GM19397 (cell line): ENCODE data around the gene DIDO1.

Source experiments
- ATAC-seq: cut with Tn5 transposase; IDR thresholded peaks from one replicate; pipeline ENCODE4 v1.9.1; 2021; ENCODE audit warnings: mild to moderate bottlenecking, moderate library complexity; ENCODE audit not compliant: unreplicated experiment

Gene DIDO1

DNA sequence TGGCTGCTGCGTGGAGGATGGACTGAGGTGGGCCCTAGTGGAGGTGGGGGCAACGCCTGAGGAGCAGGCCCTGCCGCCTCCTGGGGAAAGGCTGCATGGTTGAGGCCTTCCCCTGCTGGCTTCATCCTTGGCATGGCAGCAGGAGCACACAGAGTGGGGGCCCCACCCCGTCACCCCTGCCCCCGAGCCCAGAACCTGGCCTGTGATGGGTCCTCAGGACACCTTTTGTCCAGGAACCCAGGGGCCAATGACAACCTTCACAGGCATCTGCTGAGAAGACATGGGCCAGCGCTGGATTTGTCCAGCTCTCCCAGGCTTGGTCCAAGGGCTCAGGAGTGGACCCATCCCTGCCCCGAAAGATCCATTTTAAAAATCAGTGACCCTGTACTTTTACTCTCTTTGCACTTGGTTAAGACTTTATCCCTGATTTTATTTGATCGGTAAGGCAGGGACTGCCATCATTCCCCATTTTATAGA is 25.6 kb upstream of the DIDO1 start:
- no peak for ATAC-seq

DNA sequence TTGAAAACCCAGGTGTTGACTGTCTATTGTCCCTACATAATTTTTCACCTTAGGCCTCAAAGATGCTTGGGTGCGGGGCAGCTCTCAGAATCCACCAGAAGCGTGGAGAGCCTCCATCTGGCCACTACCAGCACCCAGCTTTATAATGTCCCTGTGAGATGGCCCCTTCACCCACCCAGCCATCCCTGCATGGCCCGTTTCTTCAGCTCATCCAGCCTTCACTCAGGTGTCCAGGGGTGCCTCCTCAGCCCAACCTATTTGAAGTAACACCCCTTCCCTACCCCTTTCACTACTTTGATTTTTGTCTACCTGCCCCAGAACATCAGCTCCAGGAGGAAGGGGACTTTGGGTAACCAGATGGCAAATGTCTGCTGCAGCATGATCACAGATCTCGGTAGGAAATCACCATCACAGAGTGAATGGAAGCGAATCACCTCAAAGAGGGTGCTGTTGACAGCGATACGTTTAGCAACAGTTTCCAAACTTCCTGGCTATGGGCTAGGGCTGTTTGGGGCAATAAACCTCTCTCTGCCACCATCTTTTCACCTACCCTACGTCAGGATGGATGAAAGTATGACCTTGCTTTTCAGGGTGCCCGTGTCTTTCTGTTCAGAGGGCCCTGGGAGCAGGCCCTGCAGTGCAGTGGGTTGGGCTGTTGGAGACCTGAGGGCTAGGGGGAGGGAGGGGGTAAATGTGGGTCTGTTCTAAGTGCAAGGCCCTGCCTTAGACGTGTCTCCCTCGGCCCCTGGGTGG is 25.0 kb upstream of the DIDO1 start:
- ATAC-seq: no peak

DNA sequence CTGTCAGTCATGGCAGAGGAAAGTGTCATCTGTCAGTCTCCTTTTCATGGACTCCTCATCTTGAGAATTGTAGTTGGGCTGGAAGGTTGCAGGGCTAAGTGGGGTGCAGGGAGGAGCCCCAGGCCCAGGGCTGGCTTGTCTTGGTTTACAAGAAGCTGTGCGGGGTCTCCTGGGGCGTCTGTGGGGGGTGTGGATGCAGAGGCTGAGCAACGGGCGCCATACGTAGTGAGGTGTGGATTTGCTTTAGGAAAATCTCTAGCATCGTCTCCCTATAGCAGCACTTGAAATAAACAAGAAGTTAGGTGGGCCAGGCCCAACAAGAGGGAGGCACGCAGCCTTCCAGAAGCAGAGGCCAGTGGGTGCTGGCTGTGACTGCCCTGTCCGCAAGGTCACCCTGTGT is 24.4 kb upstream of the DIDO1 start:
- no peak for ATAC-seq

DNA sequence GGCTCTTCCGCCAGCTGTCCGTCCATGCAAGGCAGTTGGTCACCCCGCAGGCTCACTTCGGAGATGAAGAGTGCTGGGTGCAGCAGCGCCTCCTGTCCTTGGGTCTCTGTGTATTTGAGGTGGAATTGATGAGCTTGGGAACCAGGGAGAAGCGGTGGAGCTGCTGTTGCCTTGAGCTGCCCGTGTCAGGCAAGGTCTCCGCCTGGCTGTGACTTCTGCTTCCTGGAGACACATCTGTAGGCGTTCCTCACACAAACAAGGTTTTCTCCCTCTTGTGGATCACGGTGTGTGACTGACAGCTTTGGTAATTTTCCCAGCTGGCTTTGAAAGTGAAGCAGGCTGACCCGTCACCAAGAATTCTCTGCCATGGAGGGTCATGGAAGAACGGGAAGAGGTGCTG is 23.7 kb upstream of the DIDO1 start:
- no peak for ATAC-seq

DNA sequence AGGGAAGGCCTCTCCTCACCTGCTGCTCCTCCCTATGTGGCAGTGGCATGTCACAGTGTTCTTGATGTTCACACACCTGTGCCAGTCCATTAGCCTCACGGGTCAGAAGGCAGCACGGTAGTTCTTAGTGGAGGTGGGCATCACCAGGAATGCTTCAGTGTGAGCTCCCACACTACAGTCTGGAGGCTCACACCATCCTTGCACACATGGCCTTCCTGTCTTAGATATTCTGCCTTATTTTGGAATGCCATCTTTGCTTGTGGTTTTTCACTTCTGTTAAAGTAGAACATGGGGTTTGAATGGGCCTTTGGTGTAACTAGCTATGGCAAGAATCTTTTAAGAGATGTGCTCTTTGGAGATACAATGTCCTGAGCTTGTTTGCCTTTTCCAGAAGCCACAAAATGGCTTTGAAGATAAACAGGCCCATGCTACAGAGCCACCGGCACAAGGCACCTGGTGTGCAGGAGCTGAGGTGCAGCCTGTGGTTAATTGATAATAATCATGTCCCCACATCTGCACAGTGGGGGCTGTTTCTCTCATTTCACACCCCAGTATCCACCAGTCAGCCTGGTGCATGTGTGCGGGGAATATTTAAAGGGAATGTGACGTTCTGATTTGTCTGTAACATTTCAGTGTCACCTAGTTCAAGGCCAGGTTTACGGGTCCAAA is 23.0 kb upstream of the DIDO1 start:
- ATAC-seq: no peak

DNA sequence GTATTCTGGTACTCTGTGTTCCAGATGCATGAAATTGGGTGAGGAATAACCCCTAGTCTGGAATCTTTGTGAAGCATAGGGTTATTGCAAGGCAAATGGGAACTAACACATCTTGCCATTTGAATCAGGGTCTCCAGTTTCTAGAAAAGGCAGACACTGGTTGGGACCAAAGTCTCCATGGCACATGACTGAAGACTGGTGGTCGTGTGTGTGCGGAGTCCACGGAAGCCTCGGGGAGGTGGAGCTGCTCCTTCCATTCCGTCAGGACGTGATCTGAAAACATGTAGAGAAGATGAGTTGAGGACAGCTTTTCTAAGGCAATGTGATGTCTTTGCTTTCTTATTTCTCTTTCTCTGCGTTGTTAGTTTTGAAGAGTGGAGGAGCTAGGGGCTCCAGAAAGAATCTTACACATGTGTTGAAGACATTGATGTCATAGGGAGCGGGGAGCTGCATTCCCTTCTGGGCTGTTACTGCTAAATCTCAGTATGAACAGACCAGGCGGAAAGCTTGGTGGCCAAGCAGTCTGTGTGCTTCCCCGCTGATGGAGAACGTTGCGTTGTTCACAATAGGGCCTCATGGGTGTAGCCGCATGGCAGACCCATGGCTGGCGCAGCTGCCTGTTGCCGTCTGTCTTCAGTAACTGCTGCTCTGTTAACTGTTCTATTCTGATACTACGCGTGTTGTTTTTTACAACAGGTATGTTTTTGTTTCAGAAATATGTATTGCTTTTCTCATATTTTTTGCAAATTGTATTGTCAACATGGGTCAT is 21.4 kb upstream of the DIDO1 start:
- ATAC-seq: no peak

DNA sequence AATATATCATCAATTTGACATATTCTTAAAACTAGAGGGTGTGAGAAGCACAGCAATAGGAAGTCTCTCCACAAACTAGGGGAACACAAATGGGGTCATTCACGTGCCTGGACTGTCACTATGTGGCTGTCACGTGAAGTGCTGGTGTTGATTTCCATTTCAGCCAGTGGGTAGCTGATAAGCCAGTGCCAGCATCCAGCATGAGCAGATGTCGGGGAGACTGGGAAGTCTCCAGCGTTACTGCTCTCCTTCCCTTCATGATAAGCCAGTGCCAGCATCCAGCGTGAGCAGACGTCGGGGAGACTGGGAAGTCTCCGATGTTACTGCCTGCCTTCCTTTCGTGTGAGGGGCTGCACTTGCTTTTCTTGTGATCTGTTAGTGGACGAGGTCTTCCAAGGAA is 20.6 kb upstream of the DIDO1 start:
- no peak for ATAC-seq

DNA sequence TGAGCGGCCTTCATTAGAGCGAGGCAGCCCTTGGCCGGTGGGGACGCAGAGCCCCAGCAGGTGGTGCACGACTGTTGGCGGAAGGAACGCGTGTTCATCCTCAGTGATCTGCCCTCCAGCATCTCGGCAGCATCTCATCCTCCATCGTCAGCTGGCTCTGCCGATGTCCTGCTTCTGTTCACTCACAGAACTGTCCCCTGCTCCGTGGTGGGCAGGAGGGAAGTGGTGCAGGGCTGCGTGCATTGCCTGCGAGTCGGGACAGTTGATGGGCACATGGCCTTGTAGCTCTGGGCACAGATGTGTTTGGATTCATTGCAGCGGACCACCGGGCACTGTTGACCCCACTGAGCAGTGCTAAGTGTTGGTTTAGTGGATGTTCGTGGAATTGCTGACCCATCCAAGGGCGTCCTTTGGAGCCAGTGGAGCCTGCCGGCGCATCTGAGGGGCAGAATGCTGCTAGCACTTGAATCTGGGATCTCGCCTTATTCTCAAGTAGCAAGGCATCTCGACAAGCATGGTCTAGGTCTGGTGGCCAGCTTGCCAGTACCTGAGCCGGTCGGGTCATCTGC is 19.6 kb upstream of the DIDO1 start:
- ATAC-seq: no peak

DNA sequence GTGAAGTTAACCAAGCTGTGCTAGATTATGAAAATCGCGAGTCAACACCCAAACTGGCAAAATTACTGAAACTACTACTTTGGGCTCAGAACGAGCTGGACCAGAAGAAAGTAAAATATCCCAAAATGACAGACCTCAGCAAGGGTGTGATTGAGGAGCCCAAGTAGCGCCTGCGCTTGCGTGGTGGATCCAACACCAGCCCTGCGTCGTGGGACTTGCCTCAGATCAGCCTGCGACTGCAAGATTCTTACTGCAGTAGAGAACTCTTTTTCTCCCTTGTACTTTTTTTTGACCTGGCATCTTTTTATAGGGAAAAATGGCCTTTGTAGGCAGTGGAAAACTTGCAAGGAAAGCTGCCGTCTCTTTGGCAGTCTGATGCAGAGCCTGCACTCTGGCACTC is 18.4 kb upstream of the DIDO1 start:
- ATAC-seq: no peak

DNA sequence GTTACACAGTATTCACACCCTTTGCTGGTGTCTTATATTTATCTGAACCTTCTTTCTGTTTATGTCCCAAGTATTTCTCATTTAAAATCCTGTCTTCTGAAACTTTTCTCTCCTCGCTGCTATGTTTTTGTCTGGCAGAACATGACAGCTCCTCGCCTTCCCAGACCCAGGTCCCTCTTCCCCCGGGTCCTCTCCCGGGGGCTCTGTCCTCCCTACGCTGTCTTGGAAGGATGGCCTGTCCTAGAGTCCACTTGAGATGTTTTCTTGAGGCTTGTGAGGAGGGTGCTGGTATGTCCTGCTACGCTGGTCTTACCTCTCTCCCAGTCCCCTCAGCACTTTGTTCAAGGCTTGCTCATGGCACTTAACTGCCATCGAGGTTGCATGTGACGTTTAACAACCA is 17.9 kb upstream of the DIDO1 start:
- ATAC-seq: no peak

DNA sequence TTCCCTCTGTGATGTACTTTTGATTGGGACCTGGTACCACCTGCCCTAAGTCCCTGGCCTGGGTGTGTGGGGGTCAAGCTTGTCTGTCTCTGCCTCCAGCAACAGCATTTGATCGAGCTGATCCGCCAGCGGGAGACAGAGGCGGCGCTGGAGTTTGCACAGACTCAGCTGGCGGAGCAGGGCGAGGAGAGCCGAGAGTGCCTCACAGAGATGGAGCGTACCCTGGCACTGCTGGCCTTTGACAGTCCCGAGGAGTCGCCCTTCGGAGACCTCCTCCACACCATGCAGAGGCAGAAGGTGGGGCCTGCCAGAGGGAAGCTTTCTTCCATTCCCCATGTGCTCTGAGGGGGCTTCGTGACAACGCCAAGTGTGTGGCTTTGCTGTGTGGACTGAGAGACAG is 17.1 kb upstream of the DIDO1 start:
- no peak for ATAC-seq

DNA sequence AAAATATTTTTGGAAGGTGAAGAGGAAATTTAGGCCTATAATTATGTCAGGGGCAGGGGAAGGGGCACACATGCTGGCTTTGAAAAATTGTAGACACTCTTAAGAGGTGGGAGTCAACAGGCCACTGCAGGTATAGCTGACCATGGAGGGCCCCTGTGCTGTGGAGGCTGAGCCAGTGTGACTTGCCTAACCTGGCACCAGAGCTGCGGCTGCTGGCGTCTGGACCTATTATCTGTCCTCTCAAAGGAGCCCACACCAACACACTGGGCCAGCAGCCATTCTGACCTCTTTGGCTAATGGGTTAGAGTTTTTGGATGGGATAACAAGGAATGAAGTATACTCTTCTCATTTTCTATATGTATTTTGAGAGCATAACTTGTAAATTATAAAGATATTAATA is 16.2 kb upstream of the DIDO1 start:
- no peak for ATAC-seq

DNA sequence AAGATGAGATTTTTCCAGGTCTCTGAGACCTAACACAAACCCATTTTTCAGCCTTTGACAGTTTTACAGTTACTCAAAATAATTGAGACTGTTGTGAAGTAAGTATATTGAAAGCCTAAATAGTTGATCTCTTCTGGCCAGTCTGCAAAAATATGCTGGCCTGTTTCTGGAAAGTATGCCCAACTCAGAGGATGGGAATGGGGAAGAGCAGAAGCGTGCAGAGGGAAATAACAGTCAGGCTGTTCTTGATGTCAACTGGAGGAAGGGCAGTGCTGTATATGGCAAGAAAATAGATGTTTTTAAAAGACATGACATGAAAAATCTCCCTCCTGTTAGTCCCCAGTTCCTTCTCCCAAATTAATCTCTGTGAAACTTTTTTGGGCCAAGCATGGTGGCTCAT is 15.5 kb upstream of the DIDO1 start:
- no peak for ATAC-seq

DNA sequence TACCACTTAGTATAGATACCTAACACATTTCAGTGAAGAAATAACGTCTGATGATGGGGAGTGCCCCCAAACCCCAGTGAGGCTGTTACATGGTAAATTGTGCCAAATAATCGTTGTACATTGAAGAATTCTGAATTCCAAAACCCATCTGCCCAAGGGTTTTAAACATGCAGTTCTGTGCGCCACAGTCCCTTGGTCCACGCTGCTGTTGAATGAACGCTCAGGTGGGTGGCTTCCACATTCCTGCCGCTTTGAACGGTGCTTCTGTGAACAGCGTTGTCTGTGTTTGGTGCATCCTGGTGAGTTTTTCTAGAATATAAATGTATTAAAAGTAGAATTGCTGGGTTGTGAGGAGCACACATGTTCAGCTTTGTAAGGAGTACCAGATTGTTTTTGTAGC is 14.6 kb upstream of the DIDO1 start:
- no peak for ATAC-seq

DNA sequence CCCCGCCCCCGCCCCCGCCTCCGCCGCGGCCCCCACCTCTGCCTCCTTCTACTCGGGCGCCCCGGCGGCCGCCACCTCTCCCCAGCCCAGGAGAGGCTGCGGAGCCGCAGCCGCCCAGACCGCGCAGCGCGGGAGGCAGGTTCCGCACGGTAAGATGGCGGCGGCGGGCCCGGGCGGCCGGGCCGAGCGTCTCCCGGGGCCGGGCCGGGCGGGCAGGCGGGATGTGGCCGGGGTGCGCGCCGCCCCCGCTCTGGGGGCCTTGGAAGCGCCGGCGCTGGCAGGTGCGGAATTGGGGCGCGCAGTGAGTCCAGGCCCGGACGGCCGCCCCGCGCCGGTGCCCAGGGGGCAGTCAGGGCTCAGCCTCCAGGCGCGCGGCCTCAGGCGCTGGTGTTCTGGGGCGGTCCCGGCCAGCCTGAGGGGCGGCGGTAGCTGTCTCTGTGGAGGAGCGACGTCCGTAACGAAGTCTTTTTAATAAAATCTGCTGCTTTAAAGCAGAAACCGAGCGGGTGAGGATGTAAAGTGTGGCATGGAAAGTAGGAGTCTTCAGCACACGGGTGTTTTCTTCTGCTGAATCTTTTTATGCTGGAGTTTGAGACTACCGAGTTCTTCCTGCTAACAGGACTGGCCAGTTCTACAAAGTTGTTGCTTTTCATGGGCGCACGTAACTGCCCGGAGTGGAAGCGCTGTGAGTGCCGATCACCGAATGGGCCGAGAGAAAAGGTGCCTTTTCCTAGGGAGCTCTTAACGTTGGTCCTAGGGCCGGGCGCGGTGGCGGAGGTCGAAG is 12.0 kb upstream of the DIDO1 start, which contains the start of gene GID8:
Gene GID8, plus strand, starts transcription at position 43 of the 784 bp plus-strand sequence. CDS start 3,356 bp downstream, outside the sequence.
- peak; percentile 40 for ATAC-seq

DNA sequence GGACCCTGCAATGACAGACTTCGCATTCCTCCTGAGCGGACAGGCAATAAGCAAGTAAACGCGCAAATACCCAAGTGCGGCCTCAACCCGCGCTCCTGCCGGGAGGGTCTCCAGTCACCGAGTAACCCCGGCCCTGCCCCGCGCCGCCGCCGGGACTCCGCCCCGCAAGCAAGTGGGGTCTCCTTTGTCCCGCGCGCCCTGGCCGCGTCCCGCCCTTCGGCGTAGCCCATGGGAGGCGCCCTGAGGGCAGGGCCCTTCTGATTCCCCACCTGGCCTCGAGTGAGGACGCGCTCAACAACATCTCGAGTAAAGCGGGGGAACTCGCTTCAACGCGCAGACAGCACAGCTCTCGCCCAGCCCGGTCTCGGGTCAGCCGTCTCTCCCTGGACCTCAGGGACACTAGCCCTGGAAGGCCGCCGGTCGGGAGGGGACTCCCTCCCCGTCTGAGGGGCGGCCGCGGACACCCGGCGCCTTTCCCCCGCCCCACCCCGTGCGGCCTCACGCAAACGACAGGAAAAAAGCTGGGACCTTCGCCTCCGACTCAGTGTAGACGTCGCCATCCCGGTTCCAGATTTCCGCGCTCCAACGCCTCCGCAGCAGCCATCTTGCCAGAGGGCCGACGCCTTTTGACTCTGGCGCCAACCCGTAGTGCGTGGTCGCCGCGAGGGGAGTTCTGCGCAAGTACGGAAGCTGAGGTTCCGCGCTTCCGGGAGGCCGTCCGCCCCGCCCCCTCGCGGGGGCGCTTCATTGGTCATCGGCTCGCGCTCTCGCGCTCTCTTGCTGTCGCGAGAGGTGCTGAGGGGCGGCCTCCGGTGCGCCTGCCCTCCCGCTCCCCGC is 11.2 kb upstream of the DIDO1 start:
- ATAC-seq: peak; percentile 85

DNA sequence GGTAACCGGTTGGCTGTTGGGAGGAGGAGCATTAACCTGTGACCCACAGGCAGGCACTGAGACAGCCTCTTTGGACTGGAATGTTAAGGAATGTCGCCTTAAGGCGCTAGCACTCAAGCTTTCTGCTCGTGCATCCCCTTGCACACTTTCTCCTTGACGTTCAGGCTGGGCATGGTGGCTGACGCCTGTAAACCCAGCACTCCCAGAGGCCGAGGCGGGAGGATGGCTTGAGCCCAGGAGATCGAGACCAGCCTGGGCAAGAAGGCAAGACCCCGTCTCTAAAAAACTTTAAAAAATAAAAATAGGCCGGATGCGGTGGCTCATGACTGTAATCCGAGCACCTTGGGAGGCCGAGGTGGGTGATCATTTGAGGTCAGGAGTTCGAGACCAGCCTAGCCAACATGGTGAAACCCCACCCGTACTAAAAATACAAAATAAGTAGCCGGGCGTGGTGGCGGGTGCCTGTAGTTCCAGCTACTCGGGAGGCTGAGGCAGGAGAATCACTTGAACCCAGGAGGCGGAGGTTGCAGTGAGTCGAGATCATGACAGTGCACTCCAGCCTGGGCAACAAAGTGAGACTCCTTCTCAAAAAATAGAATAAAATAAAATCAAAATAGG is 9.8 kb upstream of the DIDO1 start:
- no peak for ATAC-seq

DNA sequence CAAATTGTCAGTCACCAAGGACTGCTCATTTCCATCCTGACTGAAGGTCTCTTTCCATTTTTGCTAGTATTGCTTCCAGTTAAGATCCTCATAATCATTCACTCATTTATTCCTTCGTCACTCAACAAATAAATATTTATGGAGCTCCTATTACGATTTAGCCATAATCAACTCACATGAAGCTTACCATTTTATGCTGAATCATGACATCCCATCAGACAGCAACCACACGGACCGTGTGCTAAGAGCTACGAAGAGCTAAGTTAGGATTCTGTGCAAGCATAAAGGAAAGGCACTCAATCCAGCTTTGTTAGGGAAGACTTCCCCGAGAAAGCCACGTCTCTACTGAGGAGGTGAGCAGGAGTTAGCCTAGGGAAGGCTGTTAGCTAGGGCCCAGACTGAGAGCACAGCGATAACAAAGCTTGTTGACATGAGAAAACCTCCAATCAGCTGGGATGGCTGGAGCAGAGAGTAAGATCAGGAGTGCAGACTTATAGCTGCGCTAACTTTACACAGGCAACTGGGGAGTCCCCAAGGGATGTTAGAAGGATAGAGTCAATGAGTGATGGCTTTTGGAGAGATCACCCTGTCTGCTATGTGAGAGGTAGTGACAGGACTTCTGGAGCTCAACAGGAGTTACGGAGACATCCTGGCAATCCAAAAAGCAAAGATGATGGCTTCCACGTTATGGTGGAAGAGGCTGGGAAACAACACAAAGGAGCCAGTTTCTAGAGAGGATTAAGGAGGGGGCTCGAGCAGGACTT is 9.1 kb upstream of the DIDO1 start:
- no peak for ATAC-seq

DNA sequence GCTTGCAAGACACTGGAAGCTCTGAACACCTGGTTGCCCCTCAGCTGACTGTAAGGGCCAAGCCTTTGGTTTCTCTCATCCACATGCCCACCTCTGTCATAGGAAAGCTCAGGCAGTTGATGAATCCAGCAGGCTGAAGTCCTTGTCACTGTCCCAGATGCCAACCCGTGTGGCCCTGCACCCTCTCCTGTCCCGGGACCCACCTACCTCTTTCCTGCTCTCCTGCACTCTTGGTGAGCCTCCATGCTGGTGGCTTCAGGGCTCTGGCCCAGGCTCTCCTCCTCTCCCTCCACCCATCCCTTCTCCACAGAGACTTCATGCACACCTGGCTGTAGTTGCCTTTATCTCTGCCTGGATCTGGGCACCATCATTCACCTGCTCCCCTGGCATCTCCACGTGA is 7.7 kb upstream of the DIDO1 start:
- no peak for ATAC-seq
